NT2/D1 (cell line): Measurements from ENCODE around the gene SPC24.

Source experiments
- SUZ12 ChIP-seq: IDR thresholded peaks from 2 replicates; pipeline ENCODE4 v1.6.1; 2011; ENCODE audit not compliant: insufficient read length, insufficient read depth; ENCODE audit errors: extremely low read depth
- YY1 ChIP-seq: IDR thresholded peaks from 2 replicates; pipeline ENCODE4 v1.6.1; 2011; ENCODE audit not compliant: insufficient read length, insufficient read depth
- ZNF274 ChIP-seq: IDR thresholded peaks from 2 replicates; pipeline ENCODE4 v1.6.1; 2011; ENCODE audit warnings: mild to moderate bottlenecking, low read depth, low read length

DNA sequence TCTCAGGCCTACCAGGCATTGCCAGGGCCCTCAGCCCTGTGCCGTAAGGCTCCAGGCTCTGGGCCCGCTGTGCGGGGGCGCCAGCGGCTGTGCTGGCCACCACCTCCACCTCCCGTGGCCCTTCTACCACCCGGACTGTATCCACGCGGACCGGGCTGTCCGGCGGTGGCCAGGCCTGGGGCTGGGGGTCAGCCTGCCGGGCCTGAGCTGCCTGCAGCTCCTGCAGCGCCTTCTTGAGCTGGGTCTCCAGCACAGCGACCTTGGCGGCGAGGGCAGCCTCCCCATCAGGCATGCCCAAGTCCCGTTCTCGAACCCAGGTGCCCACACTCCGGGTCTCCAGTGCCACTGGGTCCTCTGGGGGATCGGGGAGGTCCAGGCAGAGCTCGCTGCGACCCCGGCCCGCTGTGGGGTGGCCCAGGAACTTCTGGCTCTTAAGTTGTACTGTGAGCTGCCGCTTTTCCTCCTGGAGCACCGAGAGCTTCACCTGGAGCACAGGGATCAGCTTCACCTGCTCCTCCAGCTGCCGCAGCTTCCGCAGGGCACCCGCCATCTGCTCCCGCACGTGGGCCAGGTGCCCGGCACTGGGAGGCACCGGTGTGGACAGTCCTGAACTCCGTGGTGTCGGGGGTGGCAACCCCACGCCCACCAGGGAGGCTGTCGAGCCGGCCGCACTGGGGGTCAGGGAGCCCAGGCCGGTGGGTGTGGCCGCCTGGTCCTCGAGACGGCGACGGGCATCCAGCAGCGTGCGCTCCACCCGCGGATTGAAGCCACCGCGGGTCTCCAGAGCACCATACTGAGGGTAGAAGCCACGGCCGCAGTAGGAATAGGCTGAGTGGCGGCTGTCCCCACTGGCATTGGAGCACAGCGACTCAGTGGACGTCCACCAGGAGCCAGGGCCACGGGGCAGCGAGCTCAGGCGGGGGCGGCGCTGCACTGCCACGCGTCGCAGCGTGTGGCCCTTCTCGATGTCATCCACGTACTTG, 37.7 kb upstream of the SPC24 start:
- TF ChIP-seq YY1 (no peak), ZNF274 (no peak), SUZ12 (no peak)
